Gastroesophageal sphincter (tissue), 2 donors: ENCODE data around the gene NRXN2.

ENCODE experiments used
- POLR2A ChIP-seq, 2 donors: fragments of 450-650 bp; IDR thresholded peaks; one replicate each; pipeline ENCODE4 v1.6.1; 2017; ENCODE audit warnings: antibody characterized with exemption in 2 of 2, mild to moderate bottlenecking in 2 of 2, moderate library complexity in 1 of 2
- POLR2AphosphoS5 ChIP-seq: sonication (generic); formaldehyde crosslinking; IDR thresholded peaks from one replicate; pipeline ENCODE4 v1.6.1; 2017; ENCODE audit warnings: antibody characterized with exemption

- no peak for TF ChIP-seq POLR2A (IDR thresholded peaks at IDR 0.05)
- no peak for TF ChIP-seq POLR2AphosphoS5
These were observed 93.9 kb downstream of the NRXN2 start for GRCh38 chr11:64629103-64629502.
